Measurements from ENCODE around the gene SMCO3. TPM values are rescaled to one million over a fixed set of nuclear protein-coding genes. Genes with fewer than 3 reads are reported as not detected.
A peak's percentile ranks its signal among the peaks of the same experiment; 100 is the strongest.

SMCO3 gene
- total and polyA plus RNA-seq, 2 of the 13 experiments (the other 11 are each of a cell fraction or from before 2014, with no cell fraction given) = 0.29 to 0.42 TPM

DNA sequence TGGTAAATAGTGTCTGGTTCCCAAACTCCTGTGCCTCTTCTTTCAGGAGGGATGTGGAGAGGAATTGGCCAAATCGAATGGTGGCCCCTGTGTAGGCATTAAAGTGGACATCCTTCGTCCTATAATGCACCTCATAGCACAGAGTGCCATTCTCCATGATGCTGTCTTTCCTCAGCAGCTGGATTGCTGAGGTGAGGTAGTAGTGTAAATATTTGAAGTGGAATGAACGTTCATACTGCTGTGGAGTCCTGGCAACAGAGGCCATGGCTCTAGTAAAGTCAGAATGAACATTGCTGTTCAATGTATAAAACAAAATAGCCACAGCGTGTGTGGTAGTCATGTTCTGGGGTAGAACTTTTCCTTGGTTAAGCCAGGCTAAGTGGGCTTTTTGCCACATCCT, 26.6 kb upstream of the SMCO3 start (continued):
- TF ChIP-seq, protein P1, sequence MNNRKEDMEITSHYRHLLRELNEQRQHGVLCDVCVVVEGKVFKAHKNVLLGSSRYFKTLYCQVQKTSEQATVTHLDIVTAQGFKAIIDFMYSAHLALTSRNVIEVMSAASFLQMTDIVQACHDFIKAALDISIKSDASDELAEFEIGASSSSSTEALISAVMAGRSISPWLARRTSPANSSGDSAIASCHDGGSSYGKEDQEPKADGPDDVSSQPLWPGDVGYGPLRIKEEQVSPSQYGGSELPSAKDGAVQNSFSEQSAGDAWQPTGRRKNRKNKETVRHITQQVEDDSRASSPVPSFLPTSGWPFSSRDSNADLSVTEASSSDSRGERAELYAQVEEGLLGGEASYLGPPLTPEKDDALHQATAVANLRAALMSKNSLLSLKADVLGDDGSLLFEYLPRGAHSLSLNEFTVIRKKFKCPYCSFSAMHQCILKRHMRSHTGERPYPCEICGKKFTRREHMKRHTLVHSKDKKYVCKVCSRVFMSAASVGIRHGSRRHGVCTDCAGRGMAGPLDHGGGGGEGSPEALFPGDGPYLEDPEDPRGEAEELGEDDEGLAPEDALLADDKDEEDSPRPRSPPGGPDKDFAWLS (CRISPR knock-in tag; IDR thresholded peaks at IDR 0.05; ENCODE audit: borderline replicate concordance) = no peak
- TF ChIP-seq ZNF816 (CRISPR knock-in tag; IDR thresholded peaks at IDR 0.05; ENCODE audit: borderline replicate concordance) (no peak), REPIN1 (CRISPR knock-in tag; IDR thresholded peaks at IDR 0.05; ENCODE audit: borderline replicate concordance, low read depth) (no peak), NR2F2 (IDR thresholded peaks at IDR 0.05; ENCODE audit: borderline replicate concordance, low read depth) (no peak), ZNF777 (CRISPR knock-in tag; IDR thresholded peaks at IDR 0.05) (no peak), RAD21 (CRISPR knock-in tag; IDR thresholded peaks at IDR 0.05) (no peak), ZFP36L2 (CRISPR knock-in tag; IDR thresholded peaks at IDR 0.05) (no peak), ASH2L (IDR thresholded peaks at IDR 0.05; ENCODE audit: insufficient read length, low read depth, low read length) (no peak), PAX8 (CRISPR knock-in tag; IDR thresholded peaks at IDR 0.05; ENCODE audit: borderline replicate concordance) (no peak), SIX4 (CRISPR knock-in tag; IDR thresholded peaks at IDR 0.05) (0 out of 2 replicates have a peak, but pooled peaks have one; percentile 12), CBX1 (IDR thresholded peaks at IDR 0.05; ENCODE audit: low read depth) (no peak), ZSCAN25 (CRISPR knock-in tag; IDR thresholded peaks at IDR 0.05) (no peak), BHLHE40 (IDR thresholded peaks at IDR 0.05; ENCODE audit: low read length) (no peak), PRDM10 (CRISPR knock-in tag; IDR thresholded peaks at IDR 0.05; ENCODE audit: low read depth) (no peak), STAT5B (CRISPR knock-in tag; IDR thresholded peaks at IDR 0.05) (no peak), TEAD2 (CRISPR knock-in tag; IDR thresholded peaks at IDR 0.05) (no peak)
- TF ChIP-seq, protein P2, sequence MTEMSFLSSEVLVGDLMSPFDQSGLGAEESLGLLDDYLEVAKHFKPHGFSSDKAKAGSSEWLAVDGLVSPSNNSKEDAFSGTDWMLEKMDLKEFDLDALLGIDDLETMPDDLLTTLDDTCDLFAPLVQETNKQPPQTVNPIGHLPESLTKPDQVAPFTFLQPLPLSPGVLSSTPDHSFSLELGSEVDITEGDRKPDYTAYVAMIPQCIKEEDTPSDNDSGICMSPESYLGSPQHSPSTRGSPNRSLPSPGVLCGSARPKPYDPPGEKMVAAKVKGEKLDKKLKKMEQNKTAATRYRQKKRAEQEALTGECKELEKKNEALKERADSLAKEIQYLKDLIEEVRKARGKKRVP (CRISPR knock-in tag; IDR thresholded peaks at IDR 0.05) = no peak
- TF ChIP-seq, protein P3, sequence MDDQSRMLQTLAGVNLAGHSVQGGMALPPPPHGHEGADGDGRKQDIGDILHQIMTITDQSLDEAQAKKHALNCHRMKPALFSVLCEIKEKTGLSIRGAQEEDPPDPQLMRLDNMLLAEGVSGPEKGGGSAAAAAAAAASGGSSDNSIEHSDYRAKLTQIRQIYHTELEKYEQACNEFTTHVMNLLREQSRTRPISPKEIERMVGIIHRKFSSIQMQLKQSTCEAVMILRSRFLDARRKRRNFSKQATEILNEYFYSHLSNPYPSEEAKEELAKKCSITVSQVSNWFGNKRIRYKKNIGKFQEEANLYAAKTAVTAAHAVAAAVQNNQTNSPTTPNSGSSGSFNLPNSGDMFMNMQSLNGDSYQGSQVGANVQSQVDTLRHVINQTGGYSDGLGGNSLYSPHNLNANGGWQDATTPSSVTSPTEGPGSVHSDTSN (CRISPR knock-in tag; IDR thresholded peaks at IDR 0.05; ENCODE audit: borderline replicate concordance) = no peak
- TF ChIP-seq, protein P4, sequence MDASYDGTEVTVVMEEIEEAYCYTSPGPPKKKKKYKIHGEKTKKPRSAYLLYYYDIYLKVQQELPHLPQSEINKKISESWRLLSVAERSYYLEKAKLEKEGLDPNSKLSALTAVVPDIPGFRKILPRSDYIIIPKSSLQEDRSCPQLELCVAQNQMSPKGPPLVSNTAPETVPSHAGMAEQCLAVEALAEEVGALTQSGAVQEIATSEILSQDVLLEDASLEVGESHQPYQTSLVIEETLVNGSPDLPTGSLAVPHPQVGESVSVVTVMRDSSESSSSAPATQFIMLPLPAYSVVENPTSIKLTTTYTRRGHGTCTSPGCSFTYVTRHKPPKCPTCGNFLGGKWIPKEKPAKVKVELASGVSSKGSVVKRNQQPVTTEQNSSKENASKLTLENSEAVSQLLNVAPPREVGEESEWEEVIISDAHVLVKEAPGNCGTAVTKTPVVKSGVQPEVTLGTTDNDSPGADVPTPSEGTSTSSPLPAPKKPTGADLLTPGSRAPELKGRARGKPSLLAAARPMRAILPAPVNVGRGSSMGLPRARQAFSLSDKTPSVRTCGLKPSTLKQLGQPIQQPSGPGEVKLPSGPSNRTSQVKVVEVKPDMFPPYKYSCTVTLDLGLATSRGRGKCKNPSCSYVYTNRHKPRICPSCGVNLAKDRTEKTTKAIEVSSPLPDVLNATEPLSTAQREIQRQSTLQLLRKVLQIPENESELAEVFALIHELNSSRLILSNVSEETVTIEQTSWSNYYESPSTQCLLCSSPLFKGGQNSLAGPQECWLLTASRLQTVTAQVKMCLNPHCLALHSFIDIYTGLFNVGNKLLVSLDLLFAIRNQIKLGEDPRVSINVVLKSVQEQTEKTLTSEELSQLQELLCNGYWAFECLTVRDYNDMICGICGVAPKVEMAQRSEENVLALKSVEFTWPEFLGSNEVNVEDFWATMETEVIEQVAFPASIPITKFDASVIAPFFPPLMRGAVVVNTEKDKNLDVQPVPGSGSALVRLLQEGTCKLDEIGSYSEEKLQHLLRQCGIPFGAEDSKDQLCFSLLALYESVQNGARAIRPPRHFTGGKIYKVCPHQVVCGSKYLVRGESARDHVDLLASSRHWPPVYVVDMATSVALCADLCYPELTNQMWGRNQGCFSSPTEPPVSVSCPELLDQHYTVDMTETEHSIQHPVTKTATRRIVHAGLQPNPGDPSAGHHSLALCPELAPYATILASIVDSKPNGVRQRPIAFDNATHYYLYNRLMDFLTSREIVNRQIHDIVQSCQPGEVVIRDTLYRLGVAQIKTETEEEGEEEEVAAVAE (CRISPR knock-in tag; IDR thresholded peaks at IDR 0.05; ENCODE audit: borderline replicate concordance) = no peak
